Naive thymus-derived CD8-positive, alpha-beta T cell (primary cell): ENCODE data around the gene DDX21. TPM values are rescaled to one million over a fixed set of nuclear protein-coding genes. Genes with fewer than 3 reads are reported as not detected.
A peak's percentile ranks its signal among the peaks of the same experiment; 100 is the strongest.

Experiments
- ATAC-seq, 2 donors: fragments of 150-1000 bp; cut with Tn5 transposase in 1 of 2; sonication (Bioruptor Pico), chemical (Tn5 transposase) in 1 of 2; 1 replicate in 1 of 2; 2 replicates in 1 of 2; pipeline ENCODE4 v1.10.0; 2021; ENCODE audit warnings: mild to moderate bottlenecking in 2 of 2, moderate library complexity in 2 of 2
- POLR2A ChIA-PET: fragments of 350-600 bp; sonication (Branson Sonifier 250); formaldehyde crosslinking; loops from one replicate; lab custom pipeline; 2021; ENCODE audit warnings: antibody characterized with exemption; lab: Charles Lee
- DNase-seq, 10 donors: peaks; one replicate each; pipeline versions ENCODE4 v3.0.0 to v3.0.0-alpha.2; 2020 to 2022
- H3K27ac Mint-ChIP-seq, 10 donors: one replicate each; pipeline ENCODE4 v1.8.0; 2020 to 2022; ENCODE audit warnings: mild to moderate bottlenecking in 10 of 10, mixed read lengths in 10 of 10, moderate library complexity in 4 of 10, inconsistent platforms in 1 of 10
- H3K27me3 Mint-ChIP-seq, 5 donors: one replicate each; pipeline ENCODE4 v1.8.0; 2021 to 2022; ENCODE audit warnings: mixed read lengths in 5 of 5
- H3K36me3 Mint-ChIP-seq, 3 donors: one replicate each; pipeline ENCODE4 v1.8.0; 2020 to 2022; ENCODE audit warnings: mixed read lengths in 3 of 3, mild to moderate bottlenecking in 2 of 3, inconsistent platforms in 1 of 3
- H3K4me1 Mint-ChIP-seq, 4 donors: one replicate each; pipeline ENCODE4 v1.8.0; 2021 to 2022; ENCODE audit warnings: mixed read lengths in 4 of 4
- H3K4me3 Mint-ChIP-seq, 10 donors: one replicate each; pipeline ENCODE4 v1.8.0; 2020 to 2022; ENCODE audit warnings: mild to moderate bottlenecking in 10 of 10, mixed read lengths in 10 of 10, moderate library complexity in 6 of 10, inconsistent platforms in 1 of 10
- H3K9me3 Mint-ChIP-seq, 9 donors: one replicate each; pipeline ENCODE4 v1.8.0; 2020 to 2022; ENCODE audit warnings: mixed read lengths in 9 of 9, mild to moderate bottlenecking in 3 of 9, inconsistent platforms in 1 of 9, moderate library complexity in 1 of 9
- polyA plus RNA-seq, 3 donors: library from polyadenylated mRNA; unstranded; fragments of 300-500 nt; fragmentation: Illumina TruSeq; gene quantifications; one replicate each; pipeline ENCODE4 v1.2.3, GENCODE V29; 2021
- total RNA-seq, 8 experiments: library from RNA in 2 of 8; stranded (reverse) in 2 of 8; gene quantifications; one replicate each; pipeline ENCODE4 v1.2.3 and lab custom pipeline; 2021 to 2026

The DDX21 gene
- total and polyA plus RNA-seq, 5 experiments from 2014 or later = 14.6 to 59.3 (median 19.1) TPM

- Mint-ChIP-seq H3K4me3 (no peak overlapping the region), H3K27me3 (no peaks in the 10 kb centered on the region), H3K4me1 (peaks cover 0 to 3% (median under 1%) of the 10 kb centered on the region in 4 donors), H3K27ac (peak overlapping the region in 2 of 10 donors; percentile 27 to 29), H3K36me3 (peaks cover 9 to 49% (median 14%) of the 10 kb centered on the region in 3 donors), H3K9me3 (no peaks in the 10 kb centered on the region)
- no peak for ATAC-seq
- DNase-seq = no peak
- POLR2A ChIA-PET = no interaction called here
Measured at GRCh38 chr10:69018613-69019012, 62.6 kb downstream of the DDX21 start.

DNA sequence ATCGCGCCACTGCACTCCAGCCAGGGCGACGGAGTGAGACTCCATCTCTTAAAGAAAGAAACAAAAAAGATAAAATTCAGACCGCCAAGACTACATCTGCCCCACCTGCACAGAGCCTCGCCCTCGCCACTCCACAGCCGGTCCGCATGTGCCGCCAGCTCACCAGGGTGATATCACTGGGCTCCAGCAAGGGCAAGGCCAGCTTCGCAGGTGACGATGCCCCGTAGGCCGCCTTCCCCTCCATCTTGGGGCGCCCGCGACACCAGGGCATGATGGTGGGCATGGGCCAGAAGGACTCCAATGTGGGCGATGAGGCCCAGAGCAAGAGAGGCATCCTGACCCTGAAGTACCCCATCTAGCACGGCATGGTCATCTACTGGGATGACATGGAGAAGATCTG, 66.6 kb downstream of the DDX21 start:
- Mint-ChIP-seq H3K27ac (no peak overlapping the region), H3K9me3 (no peaks in the 10 kb centered on the region), H3K27me3 (no peaks in the 10 kb centered on the region), H3K36me3 (peaks cover 0 to 14% (median 7%) of the 10 kb centered on the region in 3 donors), H3K4me1 (peaks cover under 1 to 8% (median 3%) of the 10 kb centered on the region in 4 donors), H3K4me3 (no peak overlapping the region)
- ATAC-seq (no peak), DNase-seq (no peak)
- POLR2A ChIA-PET = no interaction called here

- no peaks in the 10 kb centered on the region for H3K36me3 Mint-ChIP-seq
- peaks cover 3 to 14% (median 7%) of the 10 kb centered on the region in 4 donors for H3K4me1 Mint-ChIP-seq
- POLR2A ChIA-PET = no interaction called here
- no peaks in the 10 kb centered on the region for H3K27me3 Mint-ChIP-seq
- no peak for DNase-seq
- ATAC-seq = no peak
- peak overlapping the region in 1 of 10 donors; percentile 25 for H3K27ac Mint-ChIP-seq
- no peaks in the 10 kb centered on the region for H3K9me3 Mint-ChIP-seq
- H3K4me3 Mint-ChIP-seq = no peak overlapping the region
Measured at GRCh38 chr10:69025370-69025896, 69.5 kb downstream of the DDX21 start.

DNA sequence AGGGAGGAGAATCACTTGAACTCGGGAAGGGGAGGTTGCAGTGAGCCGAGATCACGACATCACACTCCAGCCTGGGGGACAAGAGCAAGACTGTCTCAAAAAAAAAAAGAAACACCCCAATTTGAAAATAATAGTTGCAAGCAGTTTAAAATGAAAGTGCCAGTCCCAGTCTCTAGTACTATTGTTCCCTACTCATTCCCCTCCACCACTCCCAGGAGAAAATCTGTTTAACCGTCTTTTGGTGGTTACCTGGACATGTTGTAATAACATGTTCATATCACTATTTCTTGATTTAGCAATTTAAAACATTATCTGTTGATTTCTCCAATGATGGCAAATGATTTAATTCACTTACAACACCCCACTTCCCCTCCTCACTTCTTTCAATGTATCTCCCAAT, 77.3 kb downstream of the DDX21 start:
- Mint-ChIP-seq H3K27ac (no peak overlapping the region), H3K36me3 (no peaks in the 10 kb centered on the region), H3K4me1 (no peaks in the 10 kb centered on the region), H3K27me3 (no peaks in the 10 kb centered on the region), H3K9me3 (no peaks in the 10 kb centered on the region), H3K4me3 (no peak overlapping the region)
- no peak for ATAC-seq
- POLR2A ChIA-PET = no interaction called here
- DNase-seq = no peak

Other genes starting within 250 kb of the DDX21 start
- 100 to 1,000 TPM; 101 to 104 TPM for gene CCAR1, start 234.9 kb upstream of the DDX21 start, total RNA-seq
- gene CCAR1, start 234.9 kb upstream of the DDX21 start, polyA plus RNA-seq = 10 to 100 TPM; 29.6 to 48.1 (median 31.3) TPM
- gene STOX1, start 128.6 kb upstream of the DDX21 start, total RNA-seq = under 1 TPM; 0.47 to 0.52 TPM
- gene STOX1, start 128.6 kb upstream of the DDX21 start, polyA plus RNA-seq = 1 to 10 TPM in 2 of 3 donors, under 1 TPM in 1; 0.29 to 1.1 (median 1.0) TPM
- gene DDX50, start 54.9 kb upstream of the DDX21 start, total RNA-seq = 10 to 100 TPM; 55.7 to 55.9 TPM
- gene DDX50, start 54.9 kb upstream of the DDX21 start, polyA plus RNA-seq = 10 to 100 TPM; 34.1 to 45.7 (median 41.6) TPM
- gene KIFBP, start 32.6 kb downstream of the DDX21 start, total RNA-seq = 10 to 100 TPM; 12.6 to 15.6 TPM
- 1 to 10 TPM; 2.2 to 4.4 (median 2.4) TPM for gene KIFBP, start 32.6 kb downstream of the DDX21 start, polyA plus RNA-seq
- gene SRGN, start 131.9 kb downstream of the DDX21 start, total RNA-seq = 10 to 100 TPM; 70.7 to 74.4 TPM
- gene SRGN, start 131.9 kb downstream of the DDX21 start, polyA plus RNA-seq = 100 to 1,000 TPM in 2 of 3 donors, 10 to 100 TPM in 1; 80.3 to 301 (median 110) TPM
- 10 to 100 TPM; 30.7 to 33.4 TPM for gene VPS26A, start 168.0 kb downstream of the DDX21 start, total RNA-seq
- 10 to 100 TPM; 24.1 to 27.4 (median 24.9) TPM for gene VPS26A, start 168.0 kb downstream of the DDX21 start, polyA plus RNA-seq
- 10 to 100 TPM; 39.5 to 40.3 TPM for gene SUPV3L1, start 224.1 kb downstream of the DDX21 start, total RNA-seq
- 10 to 100 TPM; 10.8 to 17.8 (median 13.5) TPM for gene SUPV3L1, start 224.1 kb downstream of the DDX21 start, polyA plus RNA-seq